Measurements from ENCODE around the gene C16orf89.
A peak's percentile ranks its signal among the peaks of the same experiment; 100 is the strongest.

The C16orf89 gene

DNA sequence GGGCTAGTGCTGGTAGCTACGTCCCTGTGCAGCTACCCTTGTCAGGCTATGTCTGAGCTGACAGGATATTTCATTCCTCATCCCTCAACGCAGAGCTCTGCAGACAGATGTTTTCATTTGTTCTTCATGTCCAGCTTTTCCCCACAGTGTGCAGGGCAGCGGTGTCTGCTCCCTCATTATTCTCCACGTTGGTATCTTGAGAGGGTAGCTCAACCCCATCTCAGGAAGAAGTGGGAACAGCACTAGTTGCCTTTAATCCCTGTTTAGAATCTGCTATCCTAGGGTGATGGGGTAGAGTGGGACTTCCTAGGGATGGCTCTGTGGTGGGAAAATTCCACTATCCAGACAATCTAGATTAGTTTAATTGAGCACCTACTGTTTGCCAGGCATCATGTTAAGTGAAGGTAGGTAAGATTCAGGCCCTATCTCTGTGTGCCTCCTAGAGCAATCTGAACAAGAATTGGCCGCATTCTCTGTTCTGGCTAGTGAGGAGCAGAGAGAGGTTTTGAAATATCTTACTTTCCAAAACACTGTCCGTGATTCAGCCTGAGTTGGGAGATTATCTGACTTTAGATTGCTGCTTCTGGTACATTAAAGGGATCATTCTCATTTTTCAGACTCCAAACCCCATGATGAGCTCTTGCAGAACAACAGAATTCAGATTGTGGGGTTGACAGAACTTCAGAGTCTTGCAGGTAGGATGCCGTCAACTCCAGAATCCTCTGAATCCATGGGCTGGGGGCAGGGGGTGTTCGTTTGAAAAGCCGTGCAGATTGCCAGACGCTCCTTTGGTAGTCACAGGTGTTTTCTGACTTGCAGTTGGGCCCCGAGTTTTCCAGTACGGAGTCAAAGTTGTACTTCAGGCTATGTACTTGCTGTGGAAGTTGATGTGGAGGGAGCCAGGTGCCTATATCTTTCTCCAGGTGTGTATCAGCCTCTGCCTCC lies 6.8 kb upstream of the C16orf89 start:
- H3K27ac ChIP-seq = peak overlapping the region; percentile 71
- TF ChIP-seq, protein P1, sequence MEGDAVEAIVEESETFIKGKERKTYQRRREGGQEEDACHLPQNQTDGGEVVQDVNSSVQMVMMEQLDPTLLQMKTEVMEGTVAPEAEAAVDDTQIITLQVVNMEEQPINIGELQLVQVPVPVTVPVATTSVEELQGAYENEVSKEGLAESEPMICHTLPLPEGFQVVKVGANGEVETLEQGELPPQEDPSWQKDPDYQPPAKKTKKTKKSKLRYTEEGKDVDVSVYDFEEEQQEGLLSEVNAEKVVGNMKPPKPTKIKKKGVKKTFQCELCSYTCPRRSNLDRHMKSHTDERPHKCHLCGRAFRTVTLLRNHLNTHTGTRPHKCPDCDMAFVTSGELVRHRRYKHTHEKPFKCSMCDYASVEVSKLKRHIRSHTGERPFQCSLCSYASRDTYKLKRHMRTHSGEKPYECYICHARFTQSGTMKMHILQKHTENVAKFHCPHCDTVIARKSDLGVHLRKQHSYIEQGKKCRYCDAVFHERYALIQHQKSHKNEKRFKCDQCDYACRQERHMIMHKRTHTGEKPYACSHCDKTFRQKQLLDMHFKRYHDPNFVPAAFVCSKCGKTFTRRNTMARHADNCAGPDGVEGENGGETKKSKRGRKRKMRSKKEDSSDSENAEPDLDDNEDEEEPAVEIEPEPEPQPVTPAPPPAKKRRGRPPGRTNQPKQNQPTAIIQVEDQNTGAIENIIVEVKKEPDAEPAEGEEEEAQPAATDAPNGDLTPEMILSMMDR (conservative IDR thresholded peaks at IDR 0.05) = no peak

DNA sequence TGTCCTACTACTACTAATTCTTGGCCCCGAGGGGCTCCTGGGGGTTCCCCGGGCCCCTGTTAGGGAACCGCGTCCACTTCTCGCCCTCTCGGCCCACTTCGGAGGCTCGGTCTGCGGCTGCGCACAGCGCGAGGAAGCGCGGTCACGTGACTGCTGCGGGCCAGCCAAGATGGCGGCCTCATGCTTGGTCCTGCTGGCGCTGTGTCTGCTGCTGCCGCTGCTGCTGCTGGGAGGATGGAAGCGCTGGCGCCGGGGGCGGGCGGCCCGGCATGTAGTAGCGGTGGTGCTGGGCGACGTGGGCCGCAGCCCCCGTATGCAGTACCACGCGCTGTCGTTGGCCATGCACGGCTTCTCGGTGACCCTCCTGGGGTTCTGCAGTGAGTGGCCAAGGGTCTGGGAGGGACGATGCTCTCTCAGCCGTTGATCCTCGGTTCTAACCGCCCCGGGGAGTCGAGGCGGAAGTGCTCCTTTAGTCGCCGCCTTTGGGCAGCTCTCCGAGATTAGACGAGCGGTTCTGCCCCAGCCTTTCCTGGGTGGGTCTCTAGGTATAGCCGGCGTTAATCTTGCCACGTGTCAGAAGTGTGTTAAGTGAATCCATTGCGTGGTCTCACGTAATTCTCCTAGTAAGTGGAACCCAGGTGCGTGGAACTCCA lies 6.1 kb upstream of the C16orf89 start, which contains the start of gene ALG1:
ALG1 (plus strand) TSS at position 163 of the 653 bp plus-strand sequence; CDS start at position 170, 7 bp downstream.
- peak within 1 kb of the TSS; percentile 71 for H3K27ac ChIP-seq
- TF ChIP-seq, protein P1 (conservative IDR thresholded peaks at IDR 0.05) = no peak

DNA sequence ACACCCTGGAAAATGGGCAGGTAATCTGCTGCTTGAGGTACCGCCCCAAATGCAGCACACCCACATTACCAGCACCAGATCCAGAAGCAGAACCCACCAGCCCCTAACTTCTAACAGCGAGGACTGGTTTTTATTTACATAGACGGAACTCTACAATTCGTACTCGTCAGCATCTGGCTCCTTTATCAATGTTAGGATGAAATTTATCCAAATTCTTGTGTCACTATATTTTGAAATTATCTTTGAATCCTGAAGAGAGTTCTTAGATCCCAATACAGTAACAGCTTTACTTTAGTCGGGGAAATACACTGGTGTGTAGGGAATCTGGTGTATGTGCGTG lies 5.6 kb upstream of the C16orf89 start:
- H3K27ac ChIP-seq = peak overlapping the region; percentile 71
- TF ChIP-seq, protein P1 (conservative IDR thresholded peaks at IDR 0.05) = no peak

DNA sequence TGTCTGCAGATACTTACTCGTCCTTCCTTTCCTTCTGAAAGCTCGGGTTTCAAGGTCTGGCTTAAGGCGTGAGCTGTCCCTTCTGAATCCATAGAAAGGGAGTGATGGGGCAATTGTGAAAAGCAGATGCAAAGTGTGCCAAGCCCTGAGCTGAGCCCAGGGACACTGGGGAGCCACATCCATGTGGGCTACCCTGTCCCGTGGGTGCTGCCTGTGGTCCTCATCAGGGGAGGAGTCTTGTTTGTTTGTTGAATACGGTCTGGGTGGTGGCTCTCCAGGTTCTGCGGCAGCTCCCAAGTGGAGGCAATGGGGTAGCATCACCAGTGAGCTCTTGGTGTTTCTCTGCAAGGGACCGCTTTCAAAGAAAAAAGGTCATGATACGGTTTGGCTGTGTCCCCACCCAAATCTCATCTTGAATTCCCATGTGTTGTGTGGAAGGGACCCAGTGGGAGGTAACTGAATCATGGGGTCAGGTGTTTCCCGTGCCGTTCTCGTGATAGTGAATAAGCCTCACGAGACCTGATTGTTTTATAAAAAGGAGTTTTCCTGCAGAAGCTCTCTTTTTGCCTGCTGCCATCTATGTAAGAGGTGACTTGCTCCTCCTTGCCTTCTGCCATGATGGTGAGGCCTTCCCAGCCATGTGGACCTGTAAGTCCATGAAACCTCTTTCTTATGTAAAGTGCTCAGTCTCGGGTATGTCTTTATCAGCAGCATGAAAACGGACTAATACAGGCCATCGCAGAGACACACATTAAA lies 4.9 kb upstream of the C16orf89 start:
- peak overlapping the region; percentile 71; the same call in 1 of the 2 replicates for H3K27ac ChIP-seq
- TF ChIP-seq, protein P1 (conservative IDR thresholded peaks at IDR 0.05) = no peak

DNA sequence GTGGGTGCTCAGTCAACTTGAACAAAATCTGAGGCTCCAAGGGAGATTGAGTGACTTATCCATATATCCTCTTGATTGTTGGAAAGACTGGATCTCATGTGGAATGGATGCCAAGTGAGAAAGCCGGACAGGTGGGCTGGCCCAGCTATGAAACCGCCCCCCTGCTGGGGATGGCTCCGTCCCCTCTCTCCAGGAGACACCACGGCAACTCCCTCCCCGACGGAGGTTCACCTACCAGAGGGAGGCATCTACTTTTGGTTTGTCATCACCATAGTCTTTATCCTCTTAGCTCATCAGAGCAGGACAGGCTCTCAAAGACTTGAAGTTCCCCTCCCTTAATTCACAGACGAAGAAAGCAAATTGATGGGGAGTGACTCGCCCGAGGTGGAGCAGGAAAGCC lies 4.1 kb upstream of the C16orf89 start:
- no peak overlapping the region for H3K27ac ChIP-seq
- TF ChIP-seq, protein P1 (conservative IDR thresholded peaks at IDR 0.05) = no peak

DNA sequence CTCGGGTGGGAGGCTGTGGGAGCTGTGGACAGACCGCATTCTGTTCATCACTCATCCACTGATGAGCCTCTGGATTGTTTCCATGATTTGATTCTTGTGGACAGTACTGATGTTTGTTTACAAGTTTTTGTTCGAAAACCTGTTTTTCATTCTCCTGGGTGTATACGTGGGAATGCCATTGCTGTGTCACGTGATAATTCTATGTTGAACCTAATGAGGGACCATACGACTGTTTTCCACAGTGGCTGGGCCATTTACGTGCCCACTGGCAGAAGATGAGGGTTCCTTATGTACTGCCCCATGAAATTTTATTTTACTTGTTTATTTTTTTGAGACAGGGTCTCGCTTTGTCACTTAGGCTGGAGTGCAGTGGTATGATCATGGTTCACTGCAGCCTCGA lies 3.3 kb upstream of the C16orf89 start:
- TF ChIP-seq, protein P1 (conservative IDR thresholded peaks at IDR 0.05) = no peak
- no peak overlapping the region for H3K27ac ChIP-seq

DNA sequence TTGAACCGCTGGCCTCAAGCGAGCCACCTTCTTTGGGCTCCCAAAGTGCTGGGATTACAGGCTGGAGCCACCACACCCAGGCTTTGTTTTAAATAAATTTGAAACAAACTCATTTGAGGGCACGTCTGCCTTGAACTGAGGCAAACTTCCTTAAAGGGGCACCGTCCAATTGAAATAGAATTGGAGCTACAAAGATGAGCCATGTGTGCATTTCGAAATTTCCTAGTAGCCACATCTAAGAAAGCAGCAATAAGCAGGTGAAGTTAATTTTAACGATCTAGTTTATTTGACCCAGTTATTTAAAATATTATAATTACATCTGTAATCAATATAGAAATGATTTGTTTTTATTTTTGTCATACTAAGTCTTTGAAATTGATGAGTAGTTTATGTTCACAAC lies 755 bp upstream of the C16orf89 start:
- TF ChIP-seq, protein P1 (conservative IDR thresholded peaks at IDR 0.05) = no peak

More for the DNA sequence above, 755 bp upstream of the C16orf89 start:
- no peak overlapping the region for H3K27ac ChIP-seq

Measured in VCaP (cell line).